Mucosa of gallbladder (tissue), 1 donor: ENCODE data around the gene HSPB6. TPM values are rescaled to one million over a fixed set of nuclear protein-coding genes. Genes with fewer than 3 reads are reported as not detected.

Experiments
- DNase-seq: peaks from one replicate; pipeline ENCODE4 v3.0.0-alpha.2; 2020; ENCODE audit warnings: low spot score
- total RNA-seq: library from RNA; stranded (reverse); gene quantifications from one replicate; pipeline ENCODE4 v1.2.1, GENCODE V29; 2021
- donor health status: DM: no; HTN: no; CAD: no.

HSPB6 gene
- total RNA-seq, 1 donor from 2014 or later: 654 TPM

- no peak for DNase-seq
Measured at GRCh38 chr19:35746087-35746462, 10.8 kb downstream of the HSPB6 start.

GRCh38 chr19:35745328-35746086 lies 11.3 kb downstream of the HSPB6 start, which contains the start of the genes PSENEN and U2AF1L4:
TSS of gene PSENEN (plus strand) at chr19:35745651. CDS start at chr19:35745931, 280 bp downstream.
TSS of gene U2AF1L4 (minus strand) at chr19:35745418. CDS start at chr19:35745391, 27 bp downstream.
- peak; percentile 99 for DNase-seq

GRCh38 chr19:35744430-35745327 lies 12.2 kb downstream of the HSPB6 start:
- peak; percentile 96 for DNase-seq

- no peak for DNase-seq
Measured at GRCh38 chr19:35743640-35744429, 13.0 kb downstream of the HSPB6 start.

GRCh38 chr19:35742121-35742724 lies 14.6 kb downstream of the HSPB6 start, which contains the start of gene IGFLR1:
TSS of gene IGFLR1 (minus strand) at chr19:35742452. CDS start at chr19:35741180, 1,272 bp downstream.
- DNase-seq: no peak

GRCh38 chr19:35741203-35741515 lies 15.7 kb downstream of the HSPB6 start:
- no peak for DNase-seq

GRCh38 chr19:35740423-35741202 lies 16.2 kb downstream of the HSPB6 start:
- DNase-seq: peak; percentile 97

GRCh38 chr19:35740108-35740422 lies 16.8 kb downstream of the HSPB6 start:
- DNase-seq: no peak

- no peak for DNase-seq
Measured at GRCh38 chr19:35739275-35740107, 17.3 kb downstream of the HSPB6 start.

- DNase-seq: no peak
Measured at GRCh38 chr19:35738887-35739229, 18.0 kb downstream of the HSPB6 start.

GRCh38 chr19:35738021-35738886 lies 18.6 kb downstream of the HSPB6 start:
- no peak for DNase-seq

GRCh38 chr19:35736913-35737886 lies 19.6 kb downstream of the HSPB6 start:
- DNase-seq: no peak

- DNase-seq: no peak
Measured at GRCh38 chr19:35734889-35735288, 21.9 kb downstream of the HSPB6 start.

- no peak for DNase-seq
Measured at GRCh38 chr19:35734273-35734672, 22.6 kb downstream of the HSPB6 start.

- no peak for DNase-seq
Measured at GRCh38 chr19:35733180-35734125, 23.4 kb downstream of the HSPB6 start.

GRCh38 chr19:35732540-35733179 lies 24.2 kb downstream of the HSPB6 start:
- no peak for DNase-seq
